CMK (cell line): ENCODE results near the gene ANKRD11.

Experiments used
- DNase-seq: peaks from one replicate; pipeline ENCODE4 v3.0.0-alpha.2; 2010; ENCODE audit warnings: low read depth

The ANKRD11 gene

GRCh38 chr16:89232107-89232506, 258.3 kb downstream of the ANKRD11 start:
- DNase-seq = no peak

- no peak for DNase-seq
Observed at GRCh38 chr16:89230255-89230654, 260.1 kb downstream of the ANKRD11 start.

DNA sequence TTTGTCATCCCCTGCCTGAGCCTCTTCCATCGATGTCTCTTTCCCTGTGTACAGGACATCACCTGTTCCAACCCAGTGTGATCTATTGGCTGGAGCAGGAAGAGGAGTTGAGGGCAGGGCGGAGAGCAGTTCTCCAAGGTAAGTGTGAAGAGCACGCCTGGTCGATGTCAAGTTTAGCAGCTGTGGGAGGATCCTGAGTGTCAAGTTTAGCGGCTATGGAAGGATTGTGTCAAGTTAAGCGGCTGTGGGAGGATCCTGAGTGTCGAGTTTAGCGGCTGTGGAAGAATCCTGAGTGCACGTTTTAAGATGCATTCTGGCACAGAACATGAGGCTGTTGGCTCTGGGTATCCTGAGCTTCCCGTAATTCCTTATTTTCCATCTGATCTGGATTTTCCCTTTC, 265.7 kb downstream of the ANKRD11 start:
- no peak for DNase-seq

DNA sequence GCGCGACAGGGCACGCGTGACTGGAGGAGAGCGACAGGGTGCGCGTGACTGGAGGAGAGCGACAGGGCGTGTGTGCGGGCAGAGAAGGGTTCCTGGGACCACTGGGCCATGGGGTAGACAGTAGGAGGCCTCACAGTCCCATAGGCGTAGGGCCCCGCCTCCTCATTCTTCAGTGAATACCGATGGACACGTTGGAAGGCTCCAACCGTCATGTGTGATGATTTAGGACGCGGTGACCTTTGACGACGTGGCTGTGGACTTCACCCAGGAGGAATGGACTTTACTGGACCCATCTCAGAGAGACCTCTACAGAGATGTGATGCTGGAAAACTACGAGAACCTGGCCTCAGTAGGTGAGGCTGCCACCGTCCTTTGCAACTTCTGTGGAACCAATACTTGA, 267.4 kb downstream of the ANKRD11 start:
- no peak for DNase-seq

- no peak for DNase-seq
Observed at GRCh38 chr16:89221604-89222003, 268.8 kb downstream of the ANKRD11 start.

DNA sequence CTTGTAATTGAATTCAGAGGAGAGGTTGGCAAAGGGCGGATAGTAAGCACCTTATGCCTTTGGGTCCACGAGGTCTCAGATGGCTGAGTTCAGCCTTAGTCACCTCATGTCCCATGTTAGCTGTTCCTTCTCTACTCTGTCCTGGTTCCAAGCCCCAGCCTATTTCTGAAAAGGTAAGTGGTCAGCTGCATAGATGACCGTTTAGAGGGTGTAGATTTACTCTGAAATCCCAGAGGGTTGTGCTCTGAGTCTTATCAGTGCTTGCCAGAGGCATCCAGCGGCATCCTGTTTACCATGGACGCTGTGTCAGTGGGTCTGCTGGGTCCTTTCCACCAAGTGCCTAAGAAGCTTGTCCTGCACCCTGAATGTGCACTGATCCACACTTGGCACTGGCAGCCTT, 271.0 kb downstream of the ANKRD11 start:
- DNase-seq = no peak
